Hepatocyte (in vitro differentiated cells): ENCODE results near the gene NARS2. TPM values are rescaled to one million over a fixed set of nuclear protein-coding genes. Genes with fewer than 3 reads are reported as not detected.

Experiments used
- DNase-seq: peaks from one replicate; pipeline ENCODE4 v3.0.0-alpha.2; 2016; ENCODE audit warnings: low spot score
- H2AFZ ChIP-seq: fragments of 200-600 bp; sonication (generic); 2 replicates; pipeline ENCODE4 v1.6.0; 2016; ENCODE audit warnings: antibody characterized with exemption, mild to moderate bottlenecking
- H3K27ac ChIP-seq: fragments of 200-600 bp; sonication (generic); 2 replicates; pipeline ENCODE4 v1.5.1; 2016; ENCODE audit warnings: mild to moderate bottlenecking
- H3K27me3 ChIP-seq: fragments of 200-600 bp; sonication (generic); 2 replicates; pipeline ENCODE4 v1.6.1; 2016
- H3K36me3 ChIP-seq: fragments of 200-600 bp; sonication (generic); replicated peaks from 2 replicates; pipeline ENCODE4 v1.5.1; 2016; ENCODE audit warnings: low read depth; ENCODE audit not compliant: insufficient read depth
- H3K4me1 ChIP-seq: fragments of 200-600 bp; sonication (generic); 2 replicates; pipeline ENCODE4 v1.5.1; 2016; ENCODE audit warnings: mild to moderate bottlenecking, moderate library complexity; ENCODE audit not compliant: insufficient read depth
- H3K4me2 ChIP-seq: fragments of 200-600 bp; sonication (generic); 2 replicates; pipeline ENCODE4 v1.6.0; 2016
- H3K4me3 ChIP-seq: fragments of 200-600 bp; sonication (generic); 2 replicates; pipeline ENCODE4 v1.5.1; 2016; ENCODE audit warnings: mild to moderate bottlenecking
- H3K79me2 ChIP-seq: fragments of 200-600 bp; sonication (generic); 2 replicates; pipeline ENCODE4 v1.6.0; 2017; ENCODE audit warnings: mild to moderate bottlenecking
- H3K9me2 ChIP-seq: fragments of 200-600 bp; sonication (generic); replicated peaks from 2 replicates; pipeline ENCODE4 v1.6.0; 2017; ENCODE audit warnings: mild to moderate bottlenecking; ENCODE audit not compliant: insufficient read depth
- H3K9me3 ChIP-seq: fragments of 200-600 bp; sonication (generic); 2 replicates; pipeline ENCODE4 v1.5.1; 2016; ENCODE audit warnings: low read depth, mild to moderate bottlenecking
- H4K20me1 ChIP-seq: fragments of 200-600 bp; sonication (generic); 2 replicates; pipeline ENCODE4 v1.6.0; 2016; ENCODE audit warnings: mild to moderate bottlenecking; ENCODE audit not compliant: insufficient read depth, poor library complexity, severe bottlenecking
- CTCF ChIP-seq: fragments of 200-600 bp; sonication (generic); IDR thresholded peaks from 2 replicates; pipeline ENCODE4 v1.5.1; 2016; ENCODE audit warnings: antibody characterized with exemption, mild to moderate bottlenecking; ENCODE audit not compliant: poor library complexity
- EZH2 ChIP-seq: fragments of 200-600 bp; sonication (generic); IDR thresholded peaks from 2 replicates; pipeline ENCODE4 v1.6.1; 2016; ENCODE audit warnings: antibody characterized with exemption, mild to moderate bottlenecking, borderline replicate concordance
- EZH2phosphoT487 ChIP-seq: fragments of 200-600 bp; sonication (generic); IDR thresholded peaks from one replicate; pipeline ENCODE4 v1.6.1; 2018; ENCODE audit warnings: antibody characterized with exemption, mild to moderate bottlenecking, low read depth, moderate library complexity; ENCODE audit not compliant: unreplicated experiment, severe bottlenecking
- WGBS: methylation state at CpG from one replicate; pipeline ENCODE4 v1.1.6; 2016; ENCODE audit warnings: low lambda C conversion rate; ENCODE audit errors: missing lambda C conversion rate; 5-methylcytosine and 5-hydroxymethylcytosine counted together
- polyA plus RNA-seq: library from polyadenylated mRNA; unstranded; fragments of >200 nt; fragmentation: Nextera tagmentation; extraction: Ambion mirVana; gene quantifications from 2 replicates; pipeline ENCODE4 v1.2.1, GENCODE V29; 2016
- total RNA-seq: library from RNA; depleted of rRNA; stranded (reverse); fragments of >200 nt; gene quantifications from 2 replicates; pipeline ENCODE4 v1.2.3, GENCODE V29; 2014

NARS2 gene
- total and polyA plus RNA-seq, 2 experiments from 2014 or later: 17.5 to 19.1 TPM

- H3K4me3 ChIP-seq: no peak overlapping the region
- TF ChIP-seq CTCF: no peak
- no peak for TF ChIP-seq EZH2
- no peak for TF ChIP-seq EZH2phosphoT487
These were observed 20.9 kb upstream of the NARS2 start for GRCh38 chr11:78595436-78596130.

GRCh38 chr11:78594814-78595213 lies 20.1 kb upstream of the NARS2 start:
- H3K79me2 ChIP-seq: no peaks in the 10 kb centered on the region
- 90% methylated on average over 3 of the region's 3 CpGs for WGBS
- TF ChIP-seq CTCF (no peak), EZH2phosphoT487 (no peak), EZH2 (no peak)
- H3K9me3 ChIP-seq: no peaks in the 10 kb centered on the region
- no peak for DNase-seq
- H3K27ac ChIP-seq: peak overlapping the region; percentile 55
- H2AFZ ChIP-seq: peak overlapping the region; percentile 54
- no peak overlapping the region for H3K4me2 ChIP-seq
- no peaks in the 10 kb centered on the region for H3K27me3 ChIP-seq
- H3K4me3 ChIP-seq: no peak overlapping the region
- no peaks in the 10 kb centered on the region for H4K20me1 ChIP-seq
- H3K4me1 ChIP-seq: no peaks in the 10 kb centered on the region
- H3K9me2 ChIP-seq: no peaks in the 10 kb centered on the region
- no peaks in the 10 kb centered on the region for H3K36me3 ChIP-seq

More at GRCh38 chr11:78595436-78596130, 20.9 kb upstream of the NARS2 start:
- DNase-seq: peak; percentile 26
- Histone ChIP-seq H3K36me3 (no peaks in the 10 kb centered on the region), H3K9me3 (no peaks in the 10 kb centered on the region), H2AFZ (peak overlapping the region; percentile 54), H3K79me2 (no peaks in the 10 kb centered on the region), H3K9me2 (no peaks in the 10 kb centered on the region), H3K4me1 (no peaks in the 10 kb centered on the region), H3K27ac (peak overlapping the region; percentile 55), H3K4me2 (no peak overlapping the region), H3K27me3 (no peaks in the 10 kb centered on the region), H4K20me1 (no peaks in the 10 kb centered on the region)
- 50% methylated on average over 16 of the region's 16 CpGs for WGBS

- H3K27ac ChIP-seq: no peak overlapping the region
- H3K27me3 ChIP-seq: no peaks in the 10 kb centered on the region
- no peaks in the 10 kb centered on the region for H3K4me1 ChIP-seq
- no peaks in the 10 kb centered on the region for H4K20me1 ChIP-seq
- no peak overlapping the region for H2AFZ ChIP-seq
- H3K36me3 ChIP-seq: no peaks in the 10 kb centered on the region
- no peak overlapping the region for H3K4me2 ChIP-seq
- H3K9me2 ChIP-seq: no peaks in the 10 kb centered on the region
- 23% methylated on average over 3 of the region's 3 CpGs for WGBS
- peaks cover 5% of the 10 kb centered on the region for H3K9me3 ChIP-seq
- no peak overlapping the region for H3K4me3 ChIP-seq
- no peak for DNase-seq
- TF ChIP-seq EZH2 (no peak), EZH2phosphoT487 (no peak)
- no peaks in the 10 kb centered on the region for H3K79me2 ChIP-seq
These were observed 13.9 kb upstream of the NARS2 start for GRCh38 chr11:78588517-78588916.

GRCh38 chr11:78587446-78587845 lies 12.8 kb upstream of the NARS2 start:
- Histone ChIP-seq H3K9me2 (no peaks in the 10 kb centered on the region), H3K27me3 (no peaks in the 10 kb centered on the region), H3K36me3 (no peaks in the 10 kb centered on the region), H3K4me1 (no peaks in the 10 kb centered on the region), H2AFZ (no peak overlapping the region), H3K79me2 (no peaks in the 10 kb centered on the region), H4K20me1 (no peaks in the 10 kb centered on the region), H3K9me3 (peaks cover 7% of the 10 kb centered on the region), H3K27ac (no peak overlapping the region), H3K4me2 (no peak overlapping the region), H3K4me3 (no peak overlapping the region)
- WGBS: 77% methylated on average over 3 of the region's 3 CpGs
- no peak for DNase-seq
- TF ChIP-seq EZH2 (no peak), EZH2phosphoT487 (no peak), CTCF (no peak)
